IMR-90 (cell line): ENCODE results near the gene GPR158. TPM values are rescaled to one million over a fixed set of nuclear protein-coding genes. Genes with fewer than 3 reads are reported as not detected.

Experiments used
- ATAC-seq: fragments of 200-7000 bp; cut with Tn5 transposase; 2 replicates; pipeline ENCODE4 v1.9.1; 2020; ENCODE audit warnings: low read depth, mild to moderate bottlenecking, moderate library complexity
- BruUV-seq: library from RNA; stranded (reverse); fragments of 400-500 nt; replicated peaks from 2 replicates; lab custom pipeline; 2021; lab: Mats Ljungman, UMichigan
- CTCF ChIA-PET: fragments of 300-600 bp; formaldehyde crosslinking; extraction: SDS; loops from one replicate; lab custom pipeline; 2021; ENCODE audit warnings: antibody characterized with exemption; lab: Yijun Ruan, JAX
- POLR2A ChIA-PET: fragments of 300-600 bp; sonication (Branson Sonifier 250); formaldehyde crosslinking; loops from one replicate; lab custom pipeline; 2022; ENCODE audit warnings: antibody characterized with exemption; ENCODE audit not compliant: unreplicated experiment; lab: Charles Lee
- DNase-seq: peaks from one replicate; pipeline ENCODE4 v3.0.0; 2013
- H2AFZ ChIP-seq: replicated peaks from 2 replicates; pipeline ENCODE3; 2013; ENCODE audit warnings: low read length, mild to moderate bottlenecking; ENCODE audit not compliant: poor library complexity
- H2AK5ac ChIP-seq: 2 replicates; pipeline ENCODE4 v1.6.1; 2013; ENCODE audit warnings: low read depth, low read length, inconsistent platforms
- H2AK9ac ChIP-seq: replicated peaks from 2 replicates; pipeline ENCODE3; 2013; ENCODE audit warnings: mild to moderate bottlenecking, low read depth, low read length, moderate library complexity; ENCODE audit not compliant: poor library complexity
- H2BK120ac ChIP-seq: 2 replicates; pipeline ENCODE4 v1.6.1; 2013; ENCODE audit warnings: low read depth, low read length, inconsistent platforms
- H2BK15ac ChIP-seq: 3 replicates; pipeline ENCODE4 v1.6.1; 2013; ENCODE audit warnings: low read depth, low read length, inconsistent platforms
- H2BK20ac ChIP-seq: 2 replicates; pipeline ENCODE4 v1.6.1; 2013; ENCODE audit warnings: low read depth, mild to moderate bottlenecking, inconsistent platforms, low read length, moderate library complexity
- H2BK5ac ChIP-seq: 2 replicates; pipeline ENCODE4 v1.6.1; 2013; ENCODE audit warnings: mild to moderate bottlenecking, low read depth, low read length, inconsistent platforms; ENCODE audit not compliant: poor library complexity, severe bottlenecking
- H3K14ac ChIP-seq: replicated peaks from 2 replicates; pipeline ENCODE4 v1.6.1; 2013; ENCODE audit warnings: low read depth, low read length, inconsistent platforms
- H3K18ac ChIP-seq: 2 replicates; pipeline ENCODE4 v1.6.1; 2013; ENCODE audit warnings: low read depth, low read length, control low read depth
- H3K23ac ChIP-seq: 2 replicates; pipeline ENCODE4 v1.6.1; 2013; ENCODE audit warnings: low read depth, low read length, inconsistent platforms
- H3K27ac ChIP-seq: 2 replicates; pipeline ENCODE4 v1.5.1; 2013; ENCODE audit warnings: mild to moderate bottlenecking, control low read depth, low read length; ENCODE audit not compliant: insufficient read depth
- H3K27me3 ChIP-seq: 2 replicates; pipeline ENCODE4 v1.6.1; 2013; ENCODE audit warnings: low read length; ENCODE audit not compliant: control insufficient read depth, insufficient read depth
- H3K36me3 ChIP-seq: 2 replicates; pipeline ENCODE4 v1.6.1; 2013; ENCODE audit warnings: low read length, mixed read lengths; ENCODE audit not compliant: control insufficient read depth, insufficient read depth
- H3K4ac ChIP-seq: 2 replicates; pipeline ENCODE4 v1.6.1; 2013; ENCODE audit warnings: low read depth, low read length, inconsistent platforms
- H3K4me1 ChIP-seq: 2 replicates; pipeline ENCODE4 v1.6.1; 2013; ENCODE audit warnings: low read length, mixed read lengths; ENCODE audit not compliant: control insufficient read depth, insufficient read depth
- H3K4me2 ChIP-seq: 2 replicates; pipeline ENCODE4 v1.6.1; 2013; ENCODE audit warnings: low read depth, mild to moderate bottlenecking, control low read depth, low read length, moderate library complexity
- H3K4me3 ChIP-seq: 2 replicates; pipeline ENCODE4 v1.5.1; 2013; ENCODE audit warnings: low read depth, mild to moderate bottlenecking, control low read depth, low read length, moderate library complexity; ENCODE audit not compliant: insufficient read depth
- H3K56ac ChIP-seq: 2 replicates; pipeline ENCODE4 v1.6.1; 2013; ENCODE audit warnings: low read length, inconsistent platforms; ENCODE audit not compliant: insufficient read depth; ENCODE audit errors: extremely low read depth
- H3K79me1 ChIP-seq, 2 experiments: 2 replicates each; pipeline ENCODE4 v1.6.1; 2013; ENCODE audit warnings: low read length in 2 of 2, inconsistent platforms in 1 of 2, low read depth in 1 of 2
- H3K9ac ChIP-seq: 2 replicates; pipeline ENCODE4 v1.6.1; 2013; ENCODE audit warnings: low read depth, low read length, control low read depth
- H3K9me1 ChIP-seq: 2 replicates; pipeline ENCODE4 v1.6.1; 2013; ENCODE audit warnings: low read length, inconsistent platforms; ENCODE audit not compliant: insufficient read depth
- H3K9me3 ChIP-seq: 2 replicates; pipeline ENCODE4 v1.6.1; 2013; ENCODE audit warnings: low read length; ENCODE audit not compliant: control insufficient read depth, insufficient read depth
- H4K20me1 ChIP-seq: 2 replicates; pipeline ENCODE4 v1.6.1; 2013; ENCODE audit warnings: low read length, inconsistent platforms; ENCODE audit not compliant: insufficient read depth
- H4K5ac ChIP-seq: 2 replicates; pipeline ENCODE4 v1.6.1; 2013; ENCODE audit warnings: mild to moderate bottlenecking, low read depth, low read length, control low read depth
- H4K8ac ChIP-seq, 2 experiments: 2 replicates each; pipeline ENCODE4 v1.6.1; 2013; ENCODE audit warnings: low read depth in 2 of 2, low read length in 2 of 2, control low read depth in 1 of 2, inconsistent platforms in 1 of 2
- H4K91ac ChIP-seq: 2 replicates; pipeline ENCODE4 v1.6.1; 2013; ENCODE audit warnings: low read depth, low read length, inconsistent platforms; ENCODE audit not compliant: insufficient read depth
- BHLHE40 ChIP-seq: fragments of 150-350 bp; IDR thresholded peaks from 2 replicates; pipeline ENCODE4 v1.6.1; 2016; ENCODE audit warnings: mild to moderate bottlenecking, low read depth, low read length
- CHD1 ChIP-seq: IDR thresholded peaks from 2 replicates; pipeline ENCODE4 v1.6.1; 2012; ENCODE audit warnings: low read depth, low read length, improper control_type of control experiment
- FOS ChIP-seq: fragments of 150-350 bp; IDR thresholded peaks from 2 replicates; pipeline ENCODE4 v1.6.1; 2016; ENCODE audit warnings: low read depth, low read length
- MAFK ChIP-seq: IDR thresholded peaks from 2 replicates; pipeline ENCODE4 v1.6.1; 2012; ENCODE audit warnings: low read depth, low read length, improper control_type of control experiment
- MAZ ChIP-seq: IDR thresholded peaks from 2 replicates; pipeline ENCODE4 v1.6.1; 2012; ENCODE audit warnings: low read depth, mild to moderate bottlenecking, low read length, improper control_type of control experiment, moderate library complexity, borderline replicate concordance
- MXI1 ChIP-seq: IDR thresholded peaks from 2 replicates; pipeline ENCODE4 v1.6.1; 2012; ENCODE audit warnings: low read depth, mild to moderate bottlenecking, low read length, moderate library complexity, borderline replicate concordance
- POLR2A ChIP-seq: IDR thresholded peaks from 2 replicates; pipeline ENCODE4 v1.6.1; 2012; ENCODE audit warnings: mild to moderate bottlenecking, low read depth, low read length
- RAD21 ChIP-seq: IDR thresholded peaks from 2 replicates; pipeline ENCODE4 v1.6.1; 2012; ENCODE audit warnings: low read length, improper control_type of control experiment
- RCOR1 ChIP-seq: IDR thresholded peaks from 2 replicates; pipeline ENCODE4 v1.6.1; 2012; ENCODE audit warnings: mild to moderate bottlenecking, low read length, improper control_type of control experiment; ENCODE audit not compliant: insufficient replicate concordance
- SMC3 ChIP-seq: fragments of 150-350 bp; IDR thresholded peaks from 2 replicates; pipeline ENCODE4 v1.6.1; 2016; ENCODE audit warnings: low read depth, mild to moderate bottlenecking, antibody characterized with exemption, low read length, moderate library complexity
- WGBS, 2 experiments: methylation state at CpG; one replicate each; pipeline versions ENCODE4 v1.1.5 to v1.1.7; 2013; ENCODE audit warnings: missing lambda C conversion rate in 2 of 2; ENCODE audit not compliant: insufficient read length in 1 of 2; ENCODE audit errors: extremely low coverage in 2 of 2; 5-methylcytosine and 5-hydroxymethylcytosine counted together
- dilution Hi-C: fragments of 300-500 bp; cut with HindIII; formaldehyde crosslinking; loops from one replicate; pipeline ENCODE4 v1.14.3; 2018; ENCODE audit warnings: low sequenced_read_pairs; ENCODE audit not compliant: unreplicated experiment
- in situ Hi-C: fragments of 300-500 bp; cut with MboI; formaldehyde crosslinking; loops from 3 replicates; pipeline ENCODE4 v1.14.3; 2019; ENCODE audit warnings: low sequenced_read_pairs, inconsistent platforms, mixed read lengths
- intact Hi-C: fragments of 100-400 bp; cut with micrococcal nuclease; formaldehyde crosslinking; loops from 2 replicates; pipeline ENCODE4 v1.10.0; 2022
- polyA plus RNA-seq, 3 experiments: library from polyadenylated mRNA; depleted of rRNA; stranded (reverse); fragments of >200 nt; gene quantifications; 2 replicates each; pipeline ENCODE4 v1.2.3, GENCODE V29; 2012; ENCODE audit warnings: low replicate concordance in 1 of 3
- total RNA-seq: library from RNA; depleted of rRNA; stranded (reverse); fragments of >200 nt; gene quantifications from 2 replicates; pipeline ENCODE4 v1.2.3, GENCODE V29; 2012
- TF ChIP-seq, protein P1 (sequence below): conservative IDR thresholded peaks from 2 replicates; pipeline ENCODE4 v1.5.1; 2012; ENCODE audit warnings: mild to moderate bottlenecking, low read depth, low read length, improper control_type of control experiment
- TF ChIP-seq, protein P2 (sequence below): fragments of 150-350 bp; IDR thresholded peaks from 2 replicates; pipeline ENCODE4 v1.6.1; 2016; ENCODE audit warnings: low read depth, mild to moderate bottlenecking, low read length, moderate library complexity, borderline replicate concordance

Gene GPR158
- total and polyA plus RNA-seq, 2 of the 4 experiments (the other 2 are of a cell fraction) = not detected

GRCh38 chr10:25483999-25484398 lies 309.2 kb downstream of the GPR158 start:
- Histone ChIP-seq H3K14ac (no peak overlapping the region), H2BK5ac (no peak overlapping the region), H4K5ac (no peak overlapping the region), H3K27ac (no peak overlapping the region), H2BK20ac (no peak overlapping the region), H2AFZ (no peak overlapping the region), H3K23ac (no peak overlapping the region), H3K4ac (no peak overlapping the region), H3K27me3 (no peaks in the 10 kb centered on the region), H3K56ac (no peak overlapping the region), H3K4me2 (no peak overlapping the region), H3K18ac (no peak overlapping the region), H3K36me3 (no peaks in the 10 kb centered on the region), H4K8ac (no peak overlapping the region), H3K4me1 (no peaks in the 10 kb centered on the region), H2AK9ac (no peak overlapping the region), H3K4me3 (no peak overlapping the region), H3K79me1 (no peaks in the 10 kb centered on the region), H4K20me1 (no peaks in the 10 kb centered on the region), H4K91ac (no peak overlapping the region), H3K9me1 (no peaks in the 10 kb centered on the region), H2BK120ac (no peak overlapping the region), H3K9ac (no peak overlapping the region), H2AK5ac (no peak overlapping the region), H2BK15ac (no peak overlapping the region), H3K9me3 (peaks cover 9% of the 10 kb centered on the region)
- intact Hi-C loops = no loop called here
- in situ Hi-C loops = no loop called here
- WGBS, 2 experiments = 85% methylated on average over 2 of the region's 4 CpGs; no CpG with 5 or more reads in 1 of the 2 experiments
- TF ChIP-seq, protein P1, sequence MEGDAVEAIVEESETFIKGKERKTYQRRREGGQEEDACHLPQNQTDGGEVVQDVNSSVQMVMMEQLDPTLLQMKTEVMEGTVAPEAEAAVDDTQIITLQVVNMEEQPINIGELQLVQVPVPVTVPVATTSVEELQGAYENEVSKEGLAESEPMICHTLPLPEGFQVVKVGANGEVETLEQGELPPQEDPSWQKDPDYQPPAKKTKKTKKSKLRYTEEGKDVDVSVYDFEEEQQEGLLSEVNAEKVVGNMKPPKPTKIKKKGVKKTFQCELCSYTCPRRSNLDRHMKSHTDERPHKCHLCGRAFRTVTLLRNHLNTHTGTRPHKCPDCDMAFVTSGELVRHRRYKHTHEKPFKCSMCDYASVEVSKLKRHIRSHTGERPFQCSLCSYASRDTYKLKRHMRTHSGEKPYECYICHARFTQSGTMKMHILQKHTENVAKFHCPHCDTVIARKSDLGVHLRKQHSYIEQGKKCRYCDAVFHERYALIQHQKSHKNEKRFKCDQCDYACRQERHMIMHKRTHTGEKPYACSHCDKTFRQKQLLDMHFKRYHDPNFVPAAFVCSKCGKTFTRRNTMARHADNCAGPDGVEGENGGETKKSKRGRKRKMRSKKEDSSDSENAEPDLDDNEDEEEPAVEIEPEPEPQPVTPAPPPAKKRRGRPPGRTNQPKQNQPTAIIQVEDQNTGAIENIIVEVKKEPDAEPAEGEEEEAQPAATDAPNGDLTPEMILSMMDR = no peak
- no peak for TF ChIP-seq MAZ
- TF ChIP-seq, protein P2, sequence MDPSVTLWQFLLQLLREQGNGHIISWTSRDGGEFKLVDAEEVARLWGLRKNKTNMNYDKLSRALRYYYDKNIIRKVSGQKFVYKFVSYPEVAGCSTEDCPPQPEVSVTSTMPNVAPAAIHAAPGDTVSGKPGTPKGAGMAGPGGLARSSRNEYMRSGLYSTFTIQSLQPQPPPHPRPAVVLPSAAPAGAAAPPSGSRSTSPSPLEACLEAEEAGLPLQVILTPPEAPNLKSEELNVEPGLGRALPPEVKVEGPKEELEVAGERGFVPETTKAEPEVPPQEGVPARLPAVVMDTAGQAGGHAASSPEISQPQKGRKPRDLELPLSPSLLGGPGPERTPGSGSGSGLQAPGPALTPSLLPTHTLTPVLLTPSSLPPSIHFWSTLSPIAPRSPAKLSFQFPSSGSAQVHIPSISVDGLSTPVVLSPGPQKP = no peak
- TF ChIP-seq CHD1 = no peak
- TF ChIP-seq POLR2A = no peak
- TF ChIP-seq FOS = no peak
- no peak for TF ChIP-seq RCOR1
- no peak for TF ChIP-seq RAD21
- no peak for TF ChIP-seq BHLHE40
- no peak for TF ChIP-seq MXI1
- TF ChIP-seq SMC3 = no peak
- TF ChIP-seq MAFK = no peak
- no TSS peak for BruUV-seq
- dilution Hi-C loops = no loop called here
- ATAC-seq (no peak), DNase-seq (no peak)
- CTCF ChIA-PET = no interaction called here
- POLR2A ChIA-PET = no interaction called here
